Islet of Langerhans (tissue), 1 donor: ENCODE data around the gene ACTR6.
"Not testable (repeated sequence)": the region's sequence is repeated elsewhere in the genome, so short reads cannot be mapped to it uniquely, and the experiment has no call there.

Source experiments
- FAIRE-seq: peaks from one replicate; lab custom pipeline; 2011; peaks lifted over from hg19 to GRCh38; lab: Jason Lieb, UNC

ACTR6 gene

GRCh38 chr12:100185361-100185894 is 15.2 kb upstream of the ACTR6 start:
- FAIRE-seq = no peak

GRCh38 chr12:100186071-100186470 is 14.5 kb upstream of the ACTR6 start:
- FAIRE-seq = no peak

GRCh38 chr12:100187068-100187467 is 13.5 kb upstream of the ACTR6 start:
- FAIRE-seq = no peak

- FAIRE-seq = no peak
Measured at GRCh38 chr12:100187857-100188519, 12.6 kb upstream of the ACTR6 start.

- not testable (repeated sequence) for FAIRE-seq
Measured at GRCh38 chr12:100188888-100189635, 11.6 kb upstream of the ACTR6 start.

GRCh38 chr12:100189636-100190394 is 10.8 kb upstream of the ACTR6 start:
- no peak for FAIRE-seq

- FAIRE-seq = no peak
Measured at GRCh38 chr12:100193085-100193484, 7.5 kb upstream of the ACTR6 start.

- no peak for FAIRE-seq
Measured at GRCh38 chr12:100197486-100197885, 3.1 kb upstream of the ACTR6 start.

GRCh38 chr12:100199023-100199346 is 1.6 kb upstream of the ACTR6 start:
- no peak for FAIRE-seq

- no peak for FAIRE-seq
Measured at GRCh38 chr12:100199347-100200149, 1.1 kb upstream of the ACTR6 start.

- FAIRE-seq = no peak
Measured at GRCh38 chr12:100201604-100202423, 1.2 kb downstream of the ACTR6 start.

GRCh38 chr12:100207311-100207710 is 6.7 kb downstream of the ACTR6 start:
- FAIRE-seq = no peak

GRCh38 chr12:100208834-100209233 is 8.2 kb downstream of the ACTR6 start:
- FAIRE-seq = no peak

GRCh38 chr12:100211698-100212097 is 11.1 kb downstream of the ACTR6 start:
- no peak for FAIRE-seq

GRCh38 chr12:100213016-100213891 is 12.6 kb downstream of the ACTR6 start:
- FAIRE-seq = no peak

- FAIRE-seq = no peak
Measured at GRCh38 chr12:100214518-100214917, 13.9 kb downstream of the ACTR6 start.

GRCh38 chr12:100215209-100215608 is 14.6 kb downstream of the ACTR6 start:
- no peak for FAIRE-seq

- no peak for FAIRE-seq
Measured at GRCh38 chr12:100216337-100216736, 15.7 kb downstream of the ACTR6 start.

- no peak for FAIRE-seq
Measured at GRCh38 chr12:100219328-100220109, 18.9 kb downstream of the ACTR6 start.
